Stomach smooth muscle (tissue), 2 donors: Measurements from ENCODE around the gene SSX4.
"Not testable (repeated sequence)": the region's sequence is repeated elsewhere in the genome, so short reads cannot be mapped to it uniquely, and the experiment has no call there.

Experiments used
- H3K27ac ChIP-seq: one replicate; pipeline ENCODE4 v1.7.0; 2013; ENCODE audit warnings: mild to moderate bottlenecking, low read length, inconsistent platforms
- H3K27me3 ChIP-seq, 2 donors: one replicate each; pipeline ENCODE4 v1.7.0; 2013; ENCODE audit warnings: low read length in 2 of 2; ENCODE audit not compliant: insufficient read depth in 2 of 2, control insufficient read depth in 1 of 2
- H3K36me3 ChIP-seq, 2 donors: one replicate each; pipeline ENCODE4 v1.7.0; 2013; ENCODE audit warnings: low read length in 2 of 2; ENCODE audit not compliant: control insufficient read depth in 2 of 2, insufficient read depth in 2 of 2
- H3K4me1 ChIP-seq: one replicate; pipeline ENCODE4 v1.7.0; 2013; ENCODE audit warnings: low read length; ENCODE audit not compliant: control insufficient read depth, insufficient read depth
- H3K4me3 ChIP-seq, 2 donors: one replicate each; pipeline ENCODE4 v1.7.0; 2013; ENCODE audit warnings: low read length in 2 of 2
- H3K9ac ChIP-seq, 2 donors: one replicate each; pipeline ENCODE4 v1.7.0; 2013; ENCODE audit warnings: low read length in 2 of 2, mild to moderate bottlenecking in 1 of 2
- H3K9me3 ChIP-seq, 2 donors: one replicate each; pipeline ENCODE4 v1.7.0; 2013; ENCODE audit warnings: low read length in 2 of 2; ENCODE audit not compliant: control insufficient read depth in 2 of 2
- donor health status: healthy.
- donor health status: Pancreatic carcinoma.

Gene SSX4, protein sequence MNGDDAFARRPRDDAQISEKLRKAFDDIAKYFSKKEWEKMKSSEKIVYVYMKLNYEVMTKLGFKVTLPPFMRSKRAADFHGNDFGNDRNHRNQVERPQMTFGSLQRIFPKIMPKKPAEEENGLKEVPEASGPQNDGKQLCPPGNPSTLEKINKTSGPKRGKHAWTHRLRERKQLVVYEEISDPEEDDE

DNA sequence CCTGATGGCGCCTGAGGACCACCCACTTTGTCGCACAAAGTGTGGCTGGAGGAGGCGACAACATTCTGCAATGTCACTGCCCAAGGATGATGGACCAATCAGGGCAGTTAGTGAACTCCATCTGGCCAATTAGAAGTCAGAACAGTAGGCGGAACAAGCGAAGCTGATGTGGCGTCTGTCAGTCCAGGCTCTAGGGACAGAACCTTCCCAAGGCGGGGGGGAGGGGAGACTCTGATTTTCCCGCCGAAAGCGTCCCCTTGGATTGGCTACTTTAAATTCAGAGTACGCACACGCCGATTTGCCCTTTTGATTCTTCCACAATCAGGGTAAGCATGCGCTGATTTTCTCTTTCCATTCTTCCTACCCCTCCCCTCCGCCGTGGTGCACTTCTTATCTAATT lies at the start of gene SSX4:
TSS of gene SSX4 (plus strand) at position 301 of the 400 bp plus-strand sequence. CDS start 515 bp downstream, outside the sequence.
- H3K4me1 ChIP-seq, H3K27me3 ChIP-seq, H3K9ac ChIP-seq, H3K36me3 ChIP-seq, H3K9me3 ChIP-seq, H3K4me3 ChIP-seq, H3K27ac ChIP-seq: not testable (repeated sequence)

DNA sequence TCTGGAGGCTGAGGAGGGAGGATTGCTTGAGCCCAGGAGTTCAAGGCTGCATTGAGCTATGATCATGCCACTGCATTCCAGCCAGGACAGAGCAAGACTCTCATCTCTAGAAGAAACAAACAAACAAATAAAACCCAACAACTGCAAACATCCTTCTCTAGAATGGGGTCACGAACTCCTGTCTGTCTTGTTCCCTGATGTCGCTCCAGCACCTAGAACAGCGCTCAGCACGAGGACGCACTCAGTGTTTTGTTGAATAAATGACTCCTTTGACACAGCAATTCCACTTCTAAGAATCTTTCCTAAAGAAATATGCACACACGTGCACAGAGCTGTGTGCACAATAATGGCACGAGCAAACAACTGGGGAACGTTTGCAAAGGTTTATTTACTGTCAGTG lies 37.3 kb upstream of the SSX4 start:
- not testable (repeated sequence) for H3K9ac ChIP-seq

GRCh38 chrX:48356315-48357094 lies 26.8 kb upstream of the SSX4 start, which contains the start of gene SSX3:
Gene SSX3 (minus strand): TSS chrX:48356703. CDS start chrX:48355249, 1,454 bp downstream.
- not testable (repeated sequence) for H3K4me1 ChIP-seq, H3K9me3 ChIP-seq, H3K27ac ChIP-seq, H3K4me3 ChIP-seq, H3K9ac ChIP-seq, H3K27me3 ChIP-seq, H3K36me3 ChIP-seq

More for the DNA sequence above, 37.3 kb upstream of the SSX4 start:
- not testable (repeated sequence) for H3K27me3 ChIP-seq, H3K27ac ChIP-seq, H3K4me1 ChIP-seq, H3K9me3 ChIP-seq, H3K36me3 ChIP-seq, H3K4me3 ChIP-seq

- H3K9me3 ChIP-seq, result no peaks in the 10 kb centered on the region
- H3K36me3 ChIP-seq, result no peaks in the 10 kb centered on the region
- no peak overlapping the region for H3K9ac ChIP-seq
- H3K27ac ChIP-seq, result no peak overlapping the region
- H3K4me3 ChIP-seq, result no peak overlapping the region
- no peaks in the 10 kb centered on the region for H3K4me1 ChIP-seq
- peaks cover 0 to 4% of the 10 kb centered on the region in 2 donors for H3K27me3 ChIP-seq
Observed at GRCh38 chrX:48357681-48358080, 25.7 kb upstream of the SSX4 start.

DNA sequence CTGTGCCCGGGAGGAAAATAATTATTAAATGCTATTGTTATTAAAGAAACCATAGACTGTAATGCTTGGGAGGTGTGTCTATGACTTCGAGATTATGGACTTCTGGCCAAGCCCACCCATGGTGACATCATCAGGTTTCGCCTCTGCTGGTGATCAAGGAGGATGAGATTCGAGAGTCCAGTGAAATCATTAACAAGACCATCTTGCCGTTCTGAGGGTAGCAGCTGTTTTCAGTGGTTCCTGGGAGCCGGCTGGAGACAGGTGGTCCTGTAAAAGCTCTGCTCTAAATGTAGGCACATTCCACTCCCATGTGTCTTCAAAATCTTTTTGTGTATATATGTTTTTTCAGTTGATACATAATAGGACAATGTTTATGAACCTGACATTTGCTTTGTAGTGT lies 24.1 kb upstream of the SSX4 start:
- H3K4me1 ChIP-seq, H3K9ac ChIP-seq, H3K27me3 ChIP-seq, H3K4me3 ChIP-seq, H3K9me3 ChIP-seq, H3K36me3 ChIP-seq, H3K27ac ChIP-seq: not testable (repeated sequence)

DNA sequence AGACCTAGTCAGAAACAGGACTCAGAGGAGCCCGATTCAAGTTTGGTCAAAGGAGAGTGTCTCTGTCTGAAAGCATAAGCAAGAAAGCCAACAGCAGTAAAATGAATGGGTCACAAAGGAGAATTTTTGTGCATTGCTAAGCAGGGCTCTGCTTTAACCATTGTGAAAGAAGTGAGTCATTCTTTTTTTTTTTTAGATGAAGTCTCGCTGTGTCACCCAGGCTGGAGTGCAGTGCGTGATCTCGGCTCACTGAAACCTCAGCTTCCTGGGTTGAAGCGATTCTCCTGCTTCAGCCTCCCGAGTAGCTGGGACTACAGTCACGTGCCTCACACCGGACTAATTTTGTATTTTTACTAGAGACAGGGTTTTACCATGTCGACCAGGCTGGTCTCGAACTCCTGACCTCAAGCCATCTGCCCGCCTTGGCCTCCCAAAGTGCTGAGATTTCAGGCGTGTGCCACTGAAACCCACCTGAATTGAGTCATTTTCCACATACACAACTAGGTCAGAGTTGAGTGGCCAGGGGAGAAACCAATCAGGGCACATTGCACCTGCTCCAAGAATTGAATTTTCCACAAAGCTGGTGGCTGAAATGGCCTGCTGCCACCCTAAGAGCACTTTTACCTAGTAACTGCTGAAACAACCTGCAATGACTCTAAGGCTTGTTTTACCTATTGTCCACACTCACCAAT lies 15.5 kb upstream of the SSX4 start:
- not testable (repeated sequence) for H3K9ac ChIP-seq, H3K4me3 ChIP-seq, H3K27me3 ChIP-seq, H3K36me3 ChIP-seq, H3K27ac ChIP-seq, H3K9me3 ChIP-seq, H3K4me1 ChIP-seq

DNA sequence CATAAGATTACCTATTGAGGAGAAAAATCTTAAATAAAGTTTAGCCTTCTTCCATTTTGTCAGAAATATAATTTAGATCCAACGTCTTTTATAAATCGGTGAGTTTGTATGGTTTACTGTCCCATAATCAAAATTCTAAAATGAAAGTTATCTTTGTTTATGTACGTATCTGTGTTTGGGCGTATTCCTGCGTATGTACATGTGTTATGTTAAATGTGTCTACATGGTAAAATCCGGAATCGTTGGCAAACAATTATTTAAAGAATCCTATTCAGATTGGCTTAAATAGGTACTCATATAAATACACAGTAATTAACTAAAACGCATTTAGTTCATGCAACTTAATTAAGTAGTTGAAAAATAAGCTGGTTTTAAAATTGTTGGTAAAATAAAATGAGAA lies 12.9 kb upstream of the SSX4 start:
- not testable (repeated sequence) for H3K36me3 ChIP-seq, H3K4me3 ChIP-seq, H3K4me1 ChIP-seq, H3K27me3 ChIP-seq, H3K9me3 ChIP-seq, H3K9ac ChIP-seq, H3K27ac ChIP-seq

DNA sequence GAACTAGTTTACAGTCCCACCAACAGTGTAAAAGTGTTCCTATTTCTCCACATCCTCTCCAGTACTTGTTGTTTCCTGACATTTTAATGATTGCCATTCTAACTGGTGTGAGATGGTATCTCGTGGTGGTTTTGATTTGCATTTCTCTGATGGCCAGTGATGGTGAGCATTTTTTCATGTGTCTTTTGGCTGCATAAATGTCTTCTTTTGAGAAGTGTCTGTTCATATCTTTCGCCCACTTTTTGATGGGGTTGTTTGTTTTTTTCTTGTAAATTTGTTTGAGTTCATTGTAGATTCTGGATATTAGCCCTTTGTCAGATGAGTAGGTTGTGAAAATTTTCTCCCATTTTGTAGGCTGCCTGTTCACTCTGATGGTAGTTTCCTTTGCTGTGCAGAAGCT lies 13.6 kb downstream of the SSX4 start:
- H3K9me3 ChIP-seq, H3K9ac ChIP-seq, H3K4me3 ChIP-seq, H3K4me1 ChIP-seq, H3K27me3 ChIP-seq, H3K36me3 ChIP-seq, H3K27ac ChIP-seq: not testable (repeated sequence)

DNA sequence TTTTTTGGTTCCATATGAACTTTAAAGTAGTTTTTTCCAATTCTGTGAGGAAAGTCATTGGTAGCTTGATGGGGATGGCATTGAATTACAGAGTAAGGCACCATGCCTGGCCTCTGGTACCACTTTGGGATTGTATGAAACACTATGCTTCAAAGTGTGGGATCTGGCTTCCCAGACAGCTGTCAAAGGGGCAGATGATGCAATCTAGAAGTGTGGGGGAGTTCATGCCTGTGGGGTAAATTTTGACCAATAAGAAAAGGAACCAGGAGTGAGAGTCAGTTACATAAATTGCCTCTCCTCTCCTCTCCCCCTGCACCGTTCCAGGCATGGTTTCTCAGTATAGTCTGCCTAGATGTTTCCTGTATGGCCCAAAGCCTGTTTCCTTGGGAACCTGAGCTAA lies 14.5 kb downstream of the SSX4 start:
- not testable (repeated sequence) for H3K9ac ChIP-seq, H3K27ac ChIP-seq, H3K4me1 ChIP-seq, H3K9me3 ChIP-seq, H3K36me3 ChIP-seq, H3K4me3 ChIP-seq, H3K27me3 ChIP-seq

- not testable (repeated sequence) for H3K27ac ChIP-seq, H3K9me3 ChIP-seq, H3K4me3 ChIP-seq, H3K4me1 ChIP-seq, H3K9ac ChIP-seq, H3K36me3 ChIP-seq, H3K27me3 ChIP-seq
Observed at GRCh38 chrX:48411860-48412259, 28.5 kb downstream of the SSX4 start, which contains the start of gene SSX4B. Gene SSX4B (minus strand): TSS chrX:48411960. CDS start chrX:48411372, 588 bp downstream.
